Stimulated activated CD4-positive, alpha-beta T cell treated with anti-CD3 and anti-CD28 coated beads, TNF-alpha, amount 100 ng/mL, for 48 hours (primary cell): Measurements from ENCODE around the gene ZEB2.

Experiments used
- DNase-seq, 3 donors: peaks; one replicate each; pipeline ENCODE4 v3.0.0-alpha.2; 2020; ENCODE audit warnings: low read depth in 3 of 3

ZEB2 gene

DNA sequence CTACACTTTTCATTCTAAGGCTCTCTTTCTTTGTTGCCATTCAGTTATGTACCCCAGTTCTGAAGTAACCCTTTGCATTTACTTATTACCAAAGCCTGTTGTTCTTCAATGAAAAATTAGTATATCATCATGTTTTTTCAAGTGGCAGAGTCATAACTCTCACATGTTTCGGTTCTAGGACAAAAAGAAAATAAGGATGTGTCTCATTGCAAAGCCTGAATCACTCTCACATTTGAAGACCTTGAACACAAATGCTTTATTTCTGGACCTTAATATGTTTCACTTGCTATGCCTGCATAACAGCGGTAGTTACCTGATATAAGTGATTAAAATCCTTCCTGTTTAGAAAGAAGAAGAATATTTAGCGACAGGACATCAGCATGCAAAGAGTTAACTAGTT lies 49.1 kb downstream of the ZEB2 start:
- no peak for DNase-seq

DNA sequence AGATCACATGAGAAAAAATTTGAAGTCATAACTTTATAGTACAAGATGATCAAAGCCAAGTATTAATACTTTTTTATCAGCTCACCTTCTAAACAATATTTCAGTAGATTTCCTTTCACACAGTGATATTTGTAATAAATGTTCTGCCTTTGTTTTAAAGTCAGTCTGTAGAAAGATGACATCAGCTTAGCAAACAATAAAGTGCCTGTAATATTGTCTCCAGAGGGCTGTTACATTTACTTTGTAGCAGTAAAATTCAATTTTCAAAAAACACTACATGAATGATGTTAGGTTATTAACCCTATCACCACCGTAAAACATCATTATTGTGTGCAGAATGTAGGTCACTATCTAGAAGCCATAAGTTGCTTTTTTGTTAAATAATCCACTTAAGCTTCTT lies 49.6 kb downstream of the ZEB2 start:
- DNase-seq = no peak

DNA sequence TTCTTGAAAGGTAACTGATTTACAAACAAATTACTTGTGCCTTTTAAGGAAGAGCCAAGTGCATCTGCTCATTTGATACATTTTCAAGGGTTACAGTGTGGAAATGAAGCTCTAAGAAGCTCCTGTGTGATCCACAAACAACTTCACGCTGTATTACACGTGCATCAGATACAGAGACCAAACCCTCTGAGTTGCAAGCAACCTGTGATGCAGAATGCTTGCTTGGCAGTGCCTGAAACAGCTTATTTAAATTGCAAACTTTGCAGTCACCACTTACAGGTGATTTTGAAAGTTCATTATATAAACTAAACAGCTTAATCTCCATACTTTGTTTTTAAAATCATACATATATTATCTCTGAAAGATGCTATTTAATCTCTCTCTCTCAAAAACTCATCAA lies 50.1 kb downstream of the ZEB2 start:
- DNase-seq = no peak

DNA sequence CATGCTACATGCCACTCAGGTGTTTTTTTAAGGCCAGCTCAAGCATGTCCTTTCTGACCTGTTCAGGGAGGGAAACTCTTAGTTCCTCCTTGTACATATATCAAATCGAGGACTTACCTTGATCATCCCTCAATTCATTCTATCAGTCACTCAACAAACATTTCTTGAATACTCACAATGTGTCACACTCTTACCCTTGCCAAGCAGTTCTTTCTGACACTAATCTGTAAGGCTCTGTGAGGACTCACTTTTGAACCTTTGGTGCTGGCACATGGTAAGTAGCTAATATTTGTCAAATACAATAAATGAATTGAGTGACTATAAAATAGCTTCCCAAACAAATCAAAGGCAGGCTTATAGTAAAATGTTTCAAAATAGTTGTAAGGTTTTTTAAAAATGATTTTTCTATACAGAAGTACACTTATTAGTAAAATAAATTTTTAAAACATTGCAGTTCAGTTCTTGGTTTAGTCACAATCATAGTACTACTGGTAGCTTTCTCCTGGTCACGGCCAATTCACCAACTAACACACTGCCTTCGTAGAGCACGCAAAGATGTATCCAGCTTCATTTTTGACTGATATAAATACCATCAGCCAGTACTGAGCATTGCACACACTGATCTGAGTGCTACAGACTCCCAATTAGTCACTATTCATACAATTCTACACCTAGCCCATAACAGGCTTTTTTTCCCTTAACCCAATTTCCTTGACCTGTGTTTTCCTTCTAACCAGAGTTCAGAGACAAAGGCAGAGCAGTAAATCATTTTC lies 50.9 kb downstream of the ZEB2 start:
- no peak for DNase-seq

DNA sequence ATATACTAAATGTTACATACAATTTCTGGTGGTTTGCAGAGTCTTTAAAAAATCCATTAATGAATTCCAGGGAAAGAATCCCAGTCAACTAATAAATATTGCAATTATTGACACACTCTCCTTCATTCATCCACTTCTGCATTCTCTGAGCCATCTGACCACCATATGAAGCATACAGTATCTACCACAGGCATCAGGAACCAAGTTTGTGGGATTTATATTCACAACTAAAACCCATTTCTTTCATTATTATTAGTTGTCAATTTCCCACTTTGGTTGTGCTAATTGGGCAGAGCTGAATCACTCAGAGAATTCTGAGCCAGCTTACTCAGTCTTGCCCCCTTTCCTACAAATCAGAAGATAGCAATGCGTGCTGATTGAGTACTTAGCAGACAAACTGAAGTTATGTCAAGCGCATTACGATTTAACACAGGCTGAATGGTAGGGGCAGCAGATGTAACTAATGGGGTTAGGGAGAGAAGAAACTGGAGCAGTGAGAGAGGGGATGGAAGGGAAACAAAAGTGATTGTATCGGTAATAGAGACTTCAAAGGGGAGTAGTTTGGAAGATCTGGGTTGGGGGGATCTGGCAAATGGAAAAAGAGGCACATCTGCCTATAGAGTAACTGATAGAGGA lies 52.3 kb downstream of the ZEB2 start:
- DNase-seq = no peak

DNA sequence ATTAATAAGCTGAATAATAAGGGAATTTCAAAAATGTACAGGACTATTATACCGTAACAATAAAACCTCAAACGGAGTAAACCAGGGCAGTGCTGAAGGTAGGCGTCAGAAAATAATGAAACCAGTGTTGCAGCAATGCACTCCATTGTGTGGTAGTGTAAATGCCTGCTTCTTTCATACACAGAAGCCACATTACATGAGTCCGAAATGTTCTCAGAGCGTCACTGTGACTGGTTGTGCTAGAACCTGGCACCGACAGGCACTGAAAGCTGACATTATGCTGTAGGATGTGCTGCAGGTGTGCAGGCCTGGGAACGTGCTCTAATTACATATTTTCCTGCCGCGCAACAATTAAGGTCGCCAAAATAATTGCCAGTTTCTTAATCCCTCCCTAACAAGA lies 53.3 kb downstream of the ZEB2 start:
- DNase-seq = no peak

- no peak for DNase-seq
Observed at GRCh38 chr2:144465749-144466148, 54.2 kb downstream of the ZEB2 start.

GRCh38 chr2:144464730-144465129 lies 55.2 kb downstream of the ZEB2 start:
- DNase-seq = no peak

DNA sequence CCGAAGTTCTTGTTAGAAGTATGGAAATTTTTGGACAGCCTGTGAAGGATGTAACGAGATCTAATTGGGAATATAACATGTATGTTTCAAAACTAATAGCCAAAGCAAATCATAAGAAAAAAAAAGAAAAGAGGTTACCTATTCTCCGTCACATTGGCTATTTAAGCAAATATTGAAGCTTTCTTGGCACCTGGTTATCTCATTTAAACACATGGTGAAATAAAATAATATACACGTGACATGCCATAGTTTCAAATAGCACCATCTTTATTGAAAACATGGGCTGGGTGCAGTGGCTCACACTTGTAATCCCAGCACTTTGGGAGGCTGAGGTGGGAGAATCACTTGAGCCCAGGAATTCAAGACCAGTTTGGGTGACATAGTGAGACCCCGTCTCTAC lies 56.7 kb downstream of the ZEB2 start:
- DNase-seq = no peak

DNA sequence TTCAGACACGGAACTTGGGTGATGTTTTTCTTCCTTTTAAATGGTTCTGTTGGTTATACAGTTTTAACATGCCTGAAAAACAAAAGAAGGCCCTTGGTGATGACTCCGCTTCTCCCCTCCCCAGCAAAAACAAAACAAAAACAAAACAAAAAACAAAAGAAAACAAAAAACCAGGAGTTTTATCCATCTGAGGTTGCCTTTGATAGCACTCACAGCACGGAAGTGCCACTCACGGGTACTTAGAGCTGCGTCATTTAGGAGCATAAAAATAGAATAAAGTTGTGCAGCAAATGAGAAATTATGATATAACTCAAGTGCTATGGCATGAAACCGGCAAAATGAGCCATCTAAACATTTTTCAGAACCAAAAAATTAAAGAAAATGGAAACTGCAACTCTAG lies 57.7 kb downstream of the ZEB2 start:
- no peak for DNase-seq

DNA sequence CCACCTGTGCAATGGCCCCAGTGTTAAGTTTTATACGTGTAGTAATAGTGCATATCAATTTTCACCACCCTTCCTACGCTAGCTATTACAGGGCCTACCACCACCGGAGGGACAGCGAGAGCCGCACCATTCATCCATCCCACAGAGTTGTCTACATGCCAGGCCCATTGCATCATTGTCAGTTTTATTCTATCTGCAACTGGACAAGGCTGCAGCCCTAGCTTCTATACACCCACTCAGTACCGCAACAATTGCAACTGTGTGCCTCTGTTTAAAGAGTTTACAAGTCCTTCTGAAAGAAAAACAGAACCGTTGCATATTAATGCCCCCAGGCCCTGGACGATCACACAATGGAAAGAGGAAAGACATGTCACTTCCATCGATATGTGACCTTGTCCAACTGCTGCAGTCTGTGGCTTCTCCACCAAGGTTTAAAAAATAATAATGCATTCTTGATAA lies 58.6 kb downstream of the ZEB2 start:
- DNase-seq = no peak

DNA sequence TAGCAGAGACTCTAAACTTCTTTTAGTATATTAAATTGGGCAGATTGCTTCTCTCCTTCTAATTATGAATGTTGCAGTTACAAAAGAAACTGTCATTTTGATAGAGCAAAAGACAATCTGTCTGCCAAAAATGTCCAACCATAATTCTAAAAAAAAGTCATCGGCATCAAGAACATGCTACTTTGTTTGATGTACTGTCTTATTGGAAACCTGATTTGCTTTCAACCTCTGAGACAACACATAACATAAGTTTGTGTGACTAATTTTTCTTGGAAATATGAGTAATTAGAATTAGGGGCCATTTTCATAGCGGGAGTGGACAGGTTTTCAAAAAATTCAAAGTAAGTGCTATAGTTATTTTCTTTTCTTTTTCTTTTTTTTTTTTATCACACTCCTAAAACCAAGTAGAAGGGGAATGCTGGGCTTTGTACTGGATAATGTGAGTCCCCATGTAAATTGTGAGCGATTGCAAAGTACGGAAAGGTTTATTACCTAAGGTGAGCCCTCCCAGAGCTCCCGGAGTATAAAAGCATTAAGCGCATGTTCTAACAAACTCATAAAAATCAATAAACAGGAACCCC lies 59.1 kb downstream of the ZEB2 start:
- DNase-seq = no peak

DNA sequence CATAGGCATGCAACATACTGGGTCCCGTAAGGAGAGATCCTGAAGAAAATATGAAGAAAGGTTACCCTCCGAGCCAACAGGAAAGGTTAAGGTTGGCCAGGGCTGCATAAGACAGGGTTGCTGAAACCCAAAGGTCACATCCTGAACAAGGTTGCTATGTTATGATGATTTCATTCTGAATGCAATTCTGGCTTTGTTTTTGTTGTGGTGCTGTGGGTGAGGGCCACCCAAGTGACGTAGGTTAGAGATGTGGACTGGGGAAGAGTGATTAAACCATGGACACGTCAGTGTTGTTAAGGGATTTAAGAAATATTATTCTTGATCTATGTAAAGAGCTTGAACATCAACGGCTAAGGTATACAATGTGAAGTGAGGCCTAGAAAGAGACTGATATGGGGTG lies 60.0 kb downstream of the ZEB2 start:
- no peak for DNase-seq

DNA sequence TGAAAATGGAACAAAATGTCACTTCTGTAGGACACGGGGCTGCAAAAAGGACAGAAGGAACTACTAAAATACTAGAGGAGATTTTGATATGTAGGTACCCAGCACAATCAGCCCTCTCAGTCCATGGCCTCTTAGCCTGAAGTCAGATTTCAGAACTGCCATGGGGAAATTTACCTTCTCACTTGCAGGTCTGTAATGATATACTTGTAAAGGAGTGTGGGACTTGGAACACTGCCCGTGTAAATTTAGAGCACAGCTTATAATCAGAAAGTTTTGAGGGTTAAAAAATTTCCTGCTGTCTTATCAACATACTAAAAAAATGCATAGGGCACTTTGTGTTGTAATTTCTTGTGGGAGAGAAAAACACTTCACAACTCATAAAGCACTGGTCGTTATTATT lies 60.6 kb downstream of the ZEB2 start:
- no peak for DNase-seq

DNA sequence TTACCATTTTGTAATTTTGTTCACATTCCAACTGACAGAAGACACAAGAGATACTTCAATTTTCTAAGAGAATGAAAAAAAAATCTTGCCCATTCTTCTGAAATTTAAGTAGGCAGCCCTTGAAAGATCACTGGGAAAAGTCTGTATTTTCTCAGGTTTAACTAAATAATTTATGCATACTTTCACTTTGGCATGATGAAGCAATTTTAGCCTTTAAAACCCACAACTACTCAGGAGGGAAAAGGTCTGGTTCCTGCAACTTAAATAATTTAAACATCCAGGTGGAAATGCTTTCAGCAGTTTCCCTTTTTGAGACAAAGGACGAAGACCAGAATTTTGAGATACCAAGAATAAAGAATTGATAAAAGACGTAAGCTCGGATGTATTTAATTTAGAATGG lies 61.4 kb downstream of the ZEB2 start:
- DNase-seq = no peak

DNA sequence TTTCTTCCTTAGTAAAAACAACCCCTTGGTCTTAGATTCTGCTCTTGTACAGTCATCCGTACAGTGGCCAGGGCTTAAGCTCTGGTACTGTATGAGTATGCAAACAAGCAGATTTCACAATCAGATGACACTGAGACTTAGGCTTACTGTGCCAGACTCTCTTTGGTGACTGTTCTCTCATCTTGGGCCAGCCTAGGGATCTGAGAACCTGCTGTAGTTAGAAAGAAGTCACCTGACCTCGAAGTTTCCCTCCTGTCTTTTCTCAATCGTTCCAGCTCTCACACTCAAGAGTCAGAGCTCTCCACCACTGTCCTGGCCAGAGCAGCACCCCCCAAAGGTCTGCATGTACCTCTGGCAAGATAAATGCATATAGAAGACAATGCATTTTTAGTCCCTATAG lies 63.2 kb downstream of the ZEB2 start:
- no peak for DNase-seq

- no peak for DNase-seq
Observed at GRCh38 chr2:144455987-144456386, 63.9 kb downstream of the ZEB2 start.

DNA sequence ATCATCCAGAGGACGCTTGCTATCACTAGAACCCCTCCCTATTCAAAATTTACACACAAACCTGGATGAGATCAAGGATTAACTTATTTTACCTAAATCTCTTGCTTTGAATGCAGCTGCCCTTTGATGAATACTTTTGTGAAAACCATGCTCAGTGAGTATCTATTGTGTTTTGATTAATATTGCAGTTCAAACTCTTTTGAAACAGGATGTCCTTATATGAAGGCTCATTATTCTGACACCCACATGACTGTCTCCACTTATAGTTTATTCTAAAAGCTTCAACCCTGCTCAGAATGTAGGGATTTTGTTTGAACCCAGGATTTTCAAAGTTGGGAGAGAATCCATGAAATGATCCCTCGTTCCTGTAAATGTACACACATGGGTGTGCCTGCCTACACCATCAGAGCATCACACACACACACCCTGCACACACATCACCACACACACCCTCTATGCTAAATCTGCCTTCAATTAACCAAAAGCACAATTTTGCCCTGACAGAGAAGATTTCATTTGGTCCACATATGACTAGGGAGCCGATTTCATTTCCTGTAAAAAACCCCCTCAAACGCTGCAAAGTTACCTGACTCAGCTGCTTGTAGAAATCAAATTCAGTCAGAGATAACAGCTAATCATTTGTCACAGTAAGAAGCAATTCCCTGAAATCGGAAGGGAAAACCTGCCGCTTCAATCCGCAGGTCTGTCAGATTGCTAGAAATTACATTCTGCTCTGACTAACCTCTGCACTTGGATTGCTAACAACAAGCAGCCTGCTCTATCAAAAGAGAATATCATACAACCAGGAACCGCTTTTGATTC lies 65.2 kb downstream of the ZEB2 start:
- DNase-seq = no peak

DNA sequence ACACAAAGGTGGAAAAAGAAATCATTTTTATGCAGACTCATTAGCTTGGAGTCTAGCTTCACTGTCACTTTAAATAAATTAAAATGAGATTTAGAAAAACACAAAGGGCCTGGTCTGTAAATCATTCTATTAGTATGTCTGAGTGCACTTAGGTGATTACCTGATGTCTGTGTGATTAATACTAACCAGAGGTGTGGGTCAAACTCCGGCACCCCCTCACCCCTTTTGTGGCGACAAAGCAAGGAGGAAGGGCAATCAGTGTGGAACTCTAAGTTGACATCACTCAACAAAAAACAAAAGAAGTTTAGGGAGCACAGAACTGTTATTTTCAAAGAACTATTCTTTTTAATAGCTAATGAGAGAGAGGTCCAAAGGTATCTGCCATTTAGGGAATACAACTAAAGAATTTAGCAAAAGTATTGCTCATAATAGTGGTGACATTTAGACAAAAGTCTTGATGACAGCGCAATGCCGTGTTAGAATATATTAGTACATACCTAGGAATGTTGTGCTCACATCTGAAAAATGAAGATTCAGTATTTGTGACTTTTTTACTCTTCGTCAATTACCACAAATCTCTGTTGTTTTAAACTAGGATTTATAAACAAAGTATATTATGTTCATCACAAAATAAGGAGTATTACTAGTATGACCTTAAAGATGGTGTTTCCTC lies 66.3 kb downstream of the ZEB2 start:
- no peak for DNase-seq

DNA sequence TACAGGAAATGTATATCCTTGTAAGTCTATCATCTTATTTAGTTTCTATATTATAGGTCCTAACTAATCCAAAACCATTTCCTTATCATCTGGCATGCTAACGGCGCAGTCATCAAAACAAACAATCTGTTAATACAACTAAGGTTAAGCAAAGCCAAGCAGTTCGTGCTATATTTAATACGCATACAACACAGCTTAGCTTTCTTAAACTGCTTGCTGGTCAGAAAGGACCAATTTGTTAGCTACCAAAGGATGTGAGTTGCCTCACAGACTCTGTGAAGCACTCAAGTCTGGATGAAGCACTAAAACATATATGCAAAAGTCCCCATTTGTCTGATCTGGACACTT lies 67.0 kb downstream of the ZEB2 start:
- no peak for DNase-seq

DNA sequence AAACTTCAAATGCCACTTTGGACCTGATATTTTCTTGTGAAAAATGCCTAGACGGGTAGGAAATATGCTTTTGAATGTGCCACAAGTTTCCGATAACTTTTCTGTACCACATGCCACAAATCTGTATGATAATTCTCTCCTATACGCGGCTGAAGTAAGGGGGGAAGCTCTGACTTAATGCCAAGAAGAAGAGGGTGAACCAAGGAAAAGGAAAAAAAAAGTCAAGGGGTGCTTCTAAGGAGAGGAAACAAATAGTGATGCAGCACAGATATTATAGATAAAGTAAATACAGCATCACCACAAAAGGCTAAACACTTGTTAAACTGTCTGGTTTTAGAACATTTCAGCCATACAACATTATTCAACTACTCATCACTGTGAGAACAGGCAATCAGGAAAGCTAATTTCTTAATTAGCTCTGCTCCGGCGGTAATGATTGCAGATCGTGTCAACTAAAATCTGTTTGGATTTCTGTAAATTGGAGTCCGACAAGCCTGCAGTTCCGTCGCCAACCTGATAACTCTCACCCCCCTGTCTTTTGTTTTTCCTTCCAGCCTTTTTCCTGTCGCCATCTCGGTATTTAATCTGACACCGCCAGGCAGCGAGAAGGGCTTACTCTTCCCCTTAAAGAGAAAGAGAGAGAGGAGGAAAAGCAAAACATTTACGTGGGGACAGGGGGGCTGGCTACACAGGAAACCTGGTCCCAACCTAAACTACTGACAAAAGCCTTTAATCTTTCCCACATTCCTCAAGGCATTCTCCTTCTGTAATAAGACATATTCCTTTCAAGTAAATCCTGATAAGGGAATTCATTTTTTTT lies 67.5 kb downstream of the ZEB2 start:
- DNase-seq = no peak
